GM18499 (cell line): ENCODE results near the gene PHF20.
"Not testable (repeated sequence)": the region's sequence is repeated elsewhere in the genome, so short reads cannot be mapped to it uniquely, and the experiment has no call there.

Source experiments
- ATAC-seq: cut with Tn5 transposase; IDR thresholded peaks from one replicate; pipeline ENCODE4 v1.9.1; 2021; ENCODE audit warnings: moderate number of reproducible peaks; ENCODE audit not compliant: insufficient read depth, unreplicated experiment

The PHF20 gene

GRCh38 chr20:35882427-35883161 lies 110.8 kb downstream of the PHF20 start:
- ATAC-seq: not testable (repeated sequence)

- ATAC-seq: no peak
Measured at GRCh38 chr20:35883336-35883777, 111.5 kb downstream of the PHF20 start.

GRCh38 chr20:35883778-35884540 lies 112.1 kb downstream of the PHF20 start:
- no peak for ATAC-seq

GRCh38 chr20:35884541-35884865 lies 112.7 kb downstream of the PHF20 start:
- ATAC-seq: no peak

GRCh38 chr20:35885212-35885611 lies 113.4 kb downstream of the PHF20 start:
- no peak for ATAC-seq

- ATAC-seq: no peak
Measured at GRCh38 chr20:35886537-35886936, 114.7 kb downstream of the PHF20 start.

- ATAC-seq: no peak
Measured at GRCh38 chr20:35887393-35888064, 115.7 kb downstream of the PHF20 start.

- ATAC-seq: no peak
Measured at GRCh38 chr20:35888657-35889056, 116.8 kb downstream of the PHF20 start.

GRCh38 chr20:35891375-35891774 lies 119.6 kb downstream of the PHF20 start:
- ATAC-seq: no peak

GRCh38 chr20:35892871-35893270 lies 121.1 kb downstream of the PHF20 start:
- no peak for ATAC-seq

GRCh38 chr20:35893942-35894341 lies 122.1 kb downstream of the PHF20 start:
- ATAC-seq: no peak

GRCh38 chr20:35895516-35895915 lies 123.7 kb downstream of the PHF20 start:
- ATAC-seq: not testable (repeated sequence)

- ATAC-seq: no peak
Measured at GRCh38 chr20:35899064-35899463, 127.2 kb downstream of the PHF20 start.

GRCh38 chr20:35901230-35901629 lies 129.4 kb downstream of the PHF20 start:
- not testable (repeated sequence) for ATAC-seq

GRCh38 chr20:35901678-35902544 lies 130.1 kb downstream of the PHF20 start:
- ATAC-seq: no peak

- ATAC-seq: no peak
Measured at GRCh38 chr20:35902545-35902941, 130.7 kb downstream of the PHF20 start.

- no peak for ATAC-seq
Measured at GRCh38 chr20:35903843-35904242, 132.0 kb downstream of the PHF20 start.

- no peak for ATAC-seq
Measured at GRCh38 chr20:35904982-35905663, 133.3 kb downstream of the PHF20 start.

- no peak for ATAC-seq
Measured at GRCh38 chr20:35907017-35907701, 135.3 kb downstream of the PHF20 start.
